Suprapubic skin (tissue), 3 donors: ENCODE data around the gene GPANK1.

ENCODE experiments used
- POLR2A ChIP-seq, 2 donors: fragments of 450-650 bp; IDR thresholded peaks; one replicate each; pipeline ENCODE4 v1.6.1; 2017; ENCODE audit warnings: antibody characterized with exemption in 2 of 2, mild to moderate bottlenecking in 2 of 2, moderate library complexity in 2 of 2
- TF ChIP-seq, protein P1 (sequence below), 2 donors: fragments of 200-600 bp in 1 of 2; fragments of 450-650 bp in 1 of 2; sonication (generic) in 1 of 2; IDR thresholded peaks; one replicate each; pipeline ENCODE4 v1.5.1; 2016 to 2019; ENCODE audit warnings: antibody characterized with exemption in 2 of 2, mild to moderate bottlenecking in 1 of 2, moderate library complexity in 1 of 2

- TF ChIP-seq POLR2A (IDR thresholded peaks at IDR 0.05) = no peak
- TF ChIP-seq, protein P1, sequence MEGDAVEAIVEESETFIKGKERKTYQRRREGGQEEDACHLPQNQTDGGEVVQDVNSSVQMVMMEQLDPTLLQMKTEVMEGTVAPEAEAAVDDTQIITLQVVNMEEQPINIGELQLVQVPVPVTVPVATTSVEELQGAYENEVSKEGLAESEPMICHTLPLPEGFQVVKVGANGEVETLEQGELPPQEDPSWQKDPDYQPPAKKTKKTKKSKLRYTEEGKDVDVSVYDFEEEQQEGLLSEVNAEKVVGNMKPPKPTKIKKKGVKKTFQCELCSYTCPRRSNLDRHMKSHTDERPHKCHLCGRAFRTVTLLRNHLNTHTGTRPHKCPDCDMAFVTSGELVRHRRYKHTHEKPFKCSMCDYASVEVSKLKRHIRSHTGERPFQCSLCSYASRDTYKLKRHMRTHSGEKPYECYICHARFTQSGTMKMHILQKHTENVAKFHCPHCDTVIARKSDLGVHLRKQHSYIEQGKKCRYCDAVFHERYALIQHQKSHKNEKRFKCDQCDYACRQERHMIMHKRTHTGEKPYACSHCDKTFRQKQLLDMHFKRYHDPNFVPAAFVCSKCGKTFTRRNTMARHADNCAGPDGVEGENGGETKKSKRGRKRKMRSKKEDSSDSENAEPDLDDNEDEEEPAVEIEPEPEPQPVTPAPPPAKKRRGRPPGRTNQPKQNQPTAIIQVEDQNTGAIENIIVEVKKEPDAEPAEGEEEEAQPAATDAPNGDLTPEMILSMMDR (IDR thresholded peaks at IDR 0.05) = no peak
Measured at GRCh38 chr6:31624070-31624469, 40.7 kb downstream of the GPANK1 start.
